IMR-90 (cell line): ENCODE results near the gene ZSCAN31.

Experiments used
- BHLHE40 ChIP-seq: fragments of 150-350 bp; IDR thresholded peaks from 2 replicates; pipeline ENCODE4 v1.6.1; 2016; ENCODE audit warnings: mild to moderate bottlenecking, low read depth, low read length
- CEBPB ChIP-seq: IDR thresholded peaks from 2 replicates; pipeline ENCODE4 v1.6.1; 2012; ENCODE audit warnings: low read depth, low read length, improper control_type of control experiment
- CTCF ChIP-seq: conservative IDR thresholded peaks from 2 replicates; pipeline ENCODE4 v1.5.1; 2012; ENCODE audit warnings: mild to moderate bottlenecking, low read depth, low read length, improper control_type of control experiment
- ELK1 ChIP-seq: fragments of 150-350 bp; IDR thresholded peaks from 2 replicates; pipeline ENCODE4 v1.6.1; 2016; ENCODE audit warnings: low read depth, mild to moderate bottlenecking, low read length, moderate library complexity, borderline replicate concordance
- MAFK ChIP-seq: IDR thresholded peaks from 2 replicates; pipeline ENCODE4 v1.6.1; 2012; ENCODE audit warnings: low read depth, low read length, improper control_type of control experiment
- MAZ ChIP-seq: IDR thresholded peaks from 2 replicates; pipeline ENCODE4 v1.6.1; 2012; ENCODE audit warnings: low read depth, mild to moderate bottlenecking, low read length, improper control_type of control experiment, moderate library complexity, borderline replicate concordance
- MXI1 ChIP-seq: IDR thresholded peaks from 2 replicates; pipeline ENCODE4 v1.6.1; 2012; ENCODE audit warnings: low read depth, mild to moderate bottlenecking, low read length, moderate library complexity, borderline replicate concordance
- NFE2L2 ChIP-seq: fragments of 150-350 bp; IDR thresholded peaks from 2 replicates; pipeline ENCODE4 v1.6.1; 2016; ENCODE audit warnings: low read depth, mild to moderate bottlenecking, low read length
- POLR2A ChIP-seq: IDR thresholded peaks from 2 replicates; pipeline ENCODE4 v1.6.1; 2012; ENCODE audit warnings: mild to moderate bottlenecking, low read depth, low read length
- RAD21 ChIP-seq: IDR thresholded peaks from 2 replicates; pipeline ENCODE4 v1.6.1; 2012; ENCODE audit warnings: low read length, improper control_type of control experiment
- RCOR1 ChIP-seq: IDR thresholded peaks from 2 replicates; pipeline ENCODE4 v1.6.1; 2012; ENCODE audit warnings: mild to moderate bottlenecking, low read length, improper control_type of control experiment; ENCODE audit not compliant: insufficient replicate concordance
- RFX5 ChIP-seq: IDR thresholded peaks from 2 replicates; pipeline ENCODE4 v1.8.0; 2012; ENCODE audit warnings: low read depth, mild to moderate bottlenecking, low read length, moderate library complexity
- SMC3 ChIP-seq: fragments of 150-350 bp; IDR thresholded peaks from 2 replicates; pipeline ENCODE4 v1.6.1; 2016; ENCODE audit warnings: low read depth, mild to moderate bottlenecking, antibody characterized with exemption, low read length, moderate library complexity
- USF2 ChIP-seq: fragments of 150-350 bp; IDR thresholded peaks from 2 replicates; pipeline ENCODE4 v1.6.1; 2017; ENCODE audit warnings: mild to moderate bottlenecking, antibody characterized with exemption, low read length, low read depth

DNA sequence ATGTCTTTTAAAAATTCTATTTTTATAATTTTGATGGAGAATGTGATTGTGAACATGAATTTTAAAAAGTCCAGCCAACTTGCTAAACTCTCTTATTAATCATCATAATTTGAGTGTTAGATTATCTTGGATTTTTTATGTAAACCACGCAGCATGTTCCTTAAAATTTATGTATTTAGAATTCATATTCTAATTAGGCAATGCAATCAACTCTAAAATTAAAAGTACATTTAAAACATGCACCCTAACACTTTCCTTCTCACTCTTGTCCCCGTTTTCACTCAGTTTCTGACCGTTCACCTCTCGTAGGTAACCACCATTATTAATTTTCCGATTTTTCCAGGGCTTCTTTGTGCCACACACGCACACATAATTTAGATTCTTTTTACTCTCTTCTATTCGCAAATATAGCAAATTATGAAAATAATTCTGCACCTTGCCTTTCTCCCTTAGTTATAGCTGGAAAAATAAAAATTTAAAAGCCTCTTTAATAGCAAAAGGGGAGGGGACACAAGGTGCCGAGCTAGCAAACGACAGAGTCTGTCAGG is 13.5 kb upstream of the ZSCAN31 start:
- TF ChIP-seq CTCF: no peak
- no peak for TF ChIP-seq POLR2A
- no peak for TF ChIP-seq ELK1
- TF ChIP-seq MXI1: no peak
- TF ChIP-seq RFX5: no peak
- no peak for TF ChIP-seq USF2
- TF ChIP-seq CEBPB: no peak
- TF ChIP-seq MAZ: no peak
- no peak for TF ChIP-seq BHLHE40
- no peak for TF ChIP-seq SMC3
- no peak for TF ChIP-seq RAD21
- no peak for TF ChIP-seq RCOR1
- TF ChIP-seq NFE2L2: no peak
- TF ChIP-seq MAFK: no peak; the same call in 1 of the 2 replicates
